ENCODE measurements around the gene ELL.

DNA sequence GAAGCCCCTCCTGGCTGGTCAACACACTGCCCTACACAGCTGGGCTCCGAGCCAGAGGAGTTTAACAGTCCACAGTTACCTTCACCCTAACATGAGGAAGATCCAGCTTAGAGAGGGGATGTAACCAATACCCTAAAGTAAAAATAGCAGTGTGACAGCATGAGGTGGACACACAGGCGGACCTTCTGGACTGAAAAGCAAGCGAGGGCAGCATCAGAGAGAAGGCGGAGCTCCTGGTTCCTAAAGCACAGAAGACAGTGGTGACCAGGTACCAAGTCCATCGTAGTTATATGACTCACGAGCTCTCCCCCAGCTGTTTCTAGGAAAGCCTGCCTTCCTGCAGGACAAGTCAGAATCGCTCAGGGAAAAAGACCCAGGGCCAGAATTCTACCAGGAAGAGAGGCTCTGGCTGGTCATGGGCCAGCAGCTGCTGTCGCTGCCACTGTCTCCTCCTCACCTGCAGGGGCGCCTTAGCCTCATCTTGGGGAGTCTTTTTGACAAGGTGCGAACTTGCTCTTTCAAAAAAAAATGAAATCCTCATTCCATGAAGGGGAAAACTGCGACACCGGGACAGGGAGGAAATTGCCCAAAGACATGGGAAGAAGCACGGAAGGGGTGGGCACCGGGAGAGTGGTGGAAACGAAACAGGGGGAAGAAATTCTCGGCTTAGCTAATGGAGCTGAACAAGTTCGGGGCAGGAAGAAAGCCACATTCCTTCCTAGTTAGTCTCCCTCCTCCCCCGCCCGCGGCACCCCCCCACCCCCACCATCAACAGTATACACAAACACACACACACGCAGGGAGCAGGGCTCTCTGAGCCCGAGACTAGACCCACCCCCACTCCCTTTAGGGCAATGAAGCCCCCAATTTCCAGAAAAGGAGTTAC lies 1.7 kb downstream of the ELL start:
- TF ChIP-seq, protein P1, sequence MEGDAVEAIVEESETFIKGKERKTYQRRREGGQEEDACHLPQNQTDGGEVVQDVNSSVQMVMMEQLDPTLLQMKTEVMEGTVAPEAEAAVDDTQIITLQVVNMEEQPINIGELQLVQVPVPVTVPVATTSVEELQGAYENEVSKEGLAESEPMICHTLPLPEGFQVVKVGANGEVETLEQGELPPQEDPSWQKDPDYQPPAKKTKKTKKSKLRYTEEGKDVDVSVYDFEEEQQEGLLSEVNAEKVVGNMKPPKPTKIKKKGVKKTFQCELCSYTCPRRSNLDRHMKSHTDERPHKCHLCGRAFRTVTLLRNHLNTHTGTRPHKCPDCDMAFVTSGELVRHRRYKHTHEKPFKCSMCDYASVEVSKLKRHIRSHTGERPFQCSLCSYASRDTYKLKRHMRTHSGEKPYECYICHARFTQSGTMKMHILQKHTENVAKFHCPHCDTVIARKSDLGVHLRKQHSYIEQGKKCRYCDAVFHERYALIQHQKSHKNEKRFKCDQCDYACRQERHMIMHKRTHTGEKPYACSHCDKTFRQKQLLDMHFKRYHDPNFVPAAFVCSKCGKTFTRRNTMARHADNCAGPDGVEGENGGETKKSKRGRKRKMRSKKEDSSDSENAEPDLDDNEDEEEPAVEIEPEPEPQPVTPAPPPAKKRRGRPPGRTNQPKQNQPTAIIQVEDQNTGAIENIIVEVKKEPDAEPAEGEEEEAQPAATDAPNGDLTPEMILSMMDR (IDR thresholded peaks at IDR 0.05 in 2 of 3, conservative IDR thresholded peaks at IDR 0.05 in 1 of 3; ENCODE audit: borderline replicate concordance in 1 of 3, insufficient read depth in 1 of 3, low read depth in 2 of 3, low read length in 2 of 3): peak; percentile 60 to 91 (median 78); a peak in 5 of 6 replicates
- TF ChIP-seq POLR2A (IDR thresholded peaks at IDR 0.05; ENCODE audit: borderline replicate concordance, extremely low read depth, insufficient read depth, insufficient read length) (no peak), SRF (IDR thresholded peaks at IDR 0.05; ENCODE audit: low read depth) (no peak), CEBPB (IDR thresholded peaks at IDR 0.05; ENCODE audit: low read depth) (no peak), EZH2 (IDR thresholded peaks at IDR 0.05) (no peak), POLR2AphosphoS5 (IDR thresholded peaks at IDR 0.05; ENCODE audit: low read depth, low read length) (peak; percentile 65)
- TF ChIP-seq, protein P2, sequence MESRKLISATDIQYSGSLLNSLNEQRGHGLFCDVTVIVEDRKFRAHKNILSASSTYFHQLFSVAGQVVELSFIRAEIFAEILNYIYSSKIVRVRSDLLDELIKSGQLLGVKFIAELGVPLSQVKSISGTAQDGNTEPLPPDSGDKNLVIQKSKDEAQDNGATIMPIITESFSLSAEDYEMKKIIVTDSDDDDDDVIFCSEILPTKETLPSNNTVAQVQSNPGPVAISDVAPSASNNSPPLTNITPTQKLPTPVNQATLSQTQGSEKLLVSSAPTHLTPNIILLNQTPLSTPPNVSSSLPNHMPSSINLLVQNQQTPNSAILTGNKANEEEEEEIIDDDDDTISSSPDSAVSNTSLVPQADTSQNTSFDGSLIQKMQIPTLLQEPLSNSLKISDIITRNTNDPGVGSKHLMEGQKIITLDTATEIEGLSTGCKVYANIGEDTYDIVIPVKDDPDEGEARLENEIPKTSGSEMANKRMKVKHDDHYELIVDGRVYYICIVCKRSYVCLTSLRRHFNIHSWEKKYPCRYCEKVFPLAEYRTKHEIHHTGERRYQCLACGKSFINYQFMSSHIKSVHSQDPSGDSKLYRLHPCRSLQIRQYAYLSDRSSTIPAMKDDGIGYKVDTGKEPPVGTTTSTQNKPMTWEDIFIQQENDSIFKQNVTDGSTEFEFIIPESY (IDR thresholded peaks at IDR 0.05; ENCODE audit: extremely low read depth, insufficient replicate concordance, low read length): no peak
- TF ChIP-seq, protein P3, sequence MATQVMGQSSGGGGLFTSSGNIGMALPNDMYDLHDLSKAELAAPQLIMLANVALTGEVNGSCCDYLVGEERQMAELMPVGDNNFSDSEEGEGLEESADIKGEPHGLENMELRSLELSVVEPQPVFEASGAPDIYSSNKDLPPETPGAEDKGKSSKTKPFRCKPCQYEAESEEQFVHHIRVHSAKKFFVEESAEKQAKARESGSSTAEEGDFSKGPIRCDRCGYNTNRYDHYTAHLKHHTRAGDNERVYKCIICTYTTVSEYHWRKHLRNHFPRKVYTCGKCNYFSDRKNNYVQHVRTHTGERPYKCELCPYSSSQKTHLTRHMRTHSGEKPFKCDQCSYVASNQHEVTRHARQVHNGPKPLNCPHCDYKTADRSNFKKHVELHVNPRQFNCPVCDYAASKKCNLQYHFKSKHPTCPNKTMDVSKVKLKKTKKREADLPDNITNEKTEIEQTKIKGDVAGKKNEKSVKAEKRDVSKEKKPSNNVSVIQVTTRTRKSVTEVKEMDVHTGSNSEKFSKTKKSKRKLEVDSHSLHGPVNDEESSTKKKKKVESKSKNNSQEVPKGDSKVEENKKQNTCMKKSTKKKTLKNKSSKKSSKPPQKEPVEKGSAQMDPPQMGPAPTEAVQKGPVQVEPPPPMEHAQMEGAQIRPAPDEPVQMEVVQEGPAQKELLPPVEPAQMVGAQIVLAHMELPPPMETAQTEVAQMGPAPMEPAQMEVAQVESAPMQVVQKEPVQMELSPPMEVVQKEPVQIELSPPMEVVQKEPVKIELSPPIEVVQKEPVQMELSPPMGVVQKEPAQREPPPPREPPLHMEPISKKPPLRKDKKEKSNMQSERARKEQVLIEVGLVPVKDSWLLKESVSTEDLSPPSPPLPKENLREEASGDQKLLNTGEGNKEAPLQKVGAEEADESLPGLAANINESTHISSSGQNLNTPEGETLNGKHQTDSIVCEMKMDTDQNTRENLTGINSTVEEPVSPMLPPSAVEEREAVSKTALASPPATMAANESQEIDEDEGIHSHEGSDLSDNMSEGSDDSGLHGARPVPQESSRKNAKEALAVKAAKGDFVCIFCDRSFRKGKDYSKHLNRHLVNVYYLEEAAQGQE (IDR thresholded peaks at IDR 0.05; ENCODE audit: low read depth): no peak
- TF ChIP-seq, protein P4, sequence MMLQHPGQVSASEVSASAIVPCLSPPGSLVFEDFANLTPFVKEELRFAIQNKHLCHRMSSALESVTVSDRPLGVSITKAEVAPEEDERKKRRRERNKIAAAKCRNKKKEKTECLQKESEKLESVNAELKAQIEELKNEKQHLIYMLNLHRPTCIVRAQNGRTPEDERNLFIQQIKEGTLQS (IDR thresholded peaks at IDR 0.05): no peak
- TF ChIP-seq, protein P5, sequence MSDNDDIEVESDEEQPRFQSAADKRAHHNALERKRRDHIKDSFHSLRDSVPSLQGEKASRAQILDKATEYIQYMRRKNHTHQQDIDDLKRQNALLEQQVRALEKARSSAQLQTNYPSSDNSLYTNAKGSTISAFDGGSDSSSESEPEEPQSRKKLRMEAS (IDR thresholded peaks at IDR 0.05): peak; percentile 41; the same call in 1 of the 2 replicates
